Measurements from ENCODE around the gene LPCAT4. TPM values are rescaled to one million over a fixed set of nuclear protein-coding genes. Genes with fewer than 3 reads are reported as not detected.
"Not testable (repeated sequence)": the region's sequence is repeated elsewhere in the genome, so short reads cannot be mapped to it uniquely, and the experiment has no call there.

LPCAT4 gene
- total RNA-seq, 6 experiments from 2014 or later = 26.7 to 42.6 (median 30.8) TPM

GRCh38 chr15:34347951-34348638, 18.9 kb downstream of the LPCAT4 start:
- TF ChIP-seq CTCF (IDR thresholded peaks at IDR 0.05) = no peak
- no peaks in the 10 kb centered on the region for H3K4me1 Mint-ChIP-seq (ENCODE audit: low read depth)
- H3K36me3 Mint-ChIP-seq (ENCODE audit: low read depth) = no peaks in the 10 kb centered on the region
- H3K27me3 Mint-ChIP-seq (ENCODE audit: insufficient read depth) = peaks cover 10% of the 10 kb centered on the region
- no peak for DNase-seq
- H3K9me3 Mint-ChIP-seq = no peaks in the 10 kb centered on the region
- no peak overlapping the region for H3K27ac Mint-ChIP-seq
- H3K4me3 Mint-ChIP-seq = no peak overlapping the region

- peaks cover 5% of the 10 kb centered on the region; the same call in 1 of the 2 replicates for H3K27me3 Mint-ChIP-seq (ENCODE audit: insufficient read depth)
- peak within 1 kb of the TSS; percentile 55 for H3K27ac Mint-ChIP-seq
These were observed 24.0 kb downstream of the LPCAT4 start, which contains the start of the genes NOP10 and NUTM1 for GRCh38 chr15:34342737-34343575. NOP10 (minus strand) TSS chr15:34343136; CDS start chr15:34343073, 63 bp downstream. NUTM1 (plus strand) TSS chr15:34343315; CDS start chr15:34343697, 382 bp downstream.

GRCh38 chr15:34342213-34342736, 24.7 kb downstream of the LPCAT4 start:
- not testable (repeated sequence) for DNase-seq; H3K9me3 Mint-ChIP-seq; H3K27me3 Mint-ChIP-seq (ENCODE audit: insufficient read depth); H3K4me3 Mint-ChIP-seq
- Mint-ChIP-seq H3K4me1 (ENCODE audit: low read depth) (peaks cover 17% of the 10 kb centered on the region), H3K36me3 (ENCODE audit: low read depth) (peaks cover 18% of the 10 kb centered on the region), H3K27ac (peak overlapping the region; percentile 55)

More at GRCh38 chr15:34342737-34343575, 24.0 kb downstream of the LPCAT4 start, which contains the start of the genes NOP10 and NUTM1:
- no peak within 1 kb of the TSS for H3K4me3 Mint-ChIP-seq
- H3K4me1 Mint-ChIP-seq (ENCODE audit: low read depth) = peaks cover 17% of the 10 kb centered on the region
- DNase-seq = peak; percentile 91
- TF ChIP-seq CTCF (IDR thresholded peaks at IDR 0.05) = peak; percentile 99
- peaks cover 4% of the 10 kb centered on the region for H3K9me3 Mint-ChIP-seq
- peaks cover 18% of the 10 kb centered on the region for H3K36me3 Mint-ChIP-seq (ENCODE audit: low read depth)

GRCh38 chr15:34341381-34342212, 25.4 kb downstream of the LPCAT4 start:
- Mint-ChIP-seq H3K4me1 (ENCODE audit: low read depth) (peaks cover 24% of the 10 kb centered on the region), H3K27me3 (ENCODE audit: insufficient read depth) (peaks cover 2% of the 10 kb centered on the region; the same call in 1 of the 2 replicates), H3K9me3 (peaks cover 4% of the 10 kb centered on the region), H3K27ac (peak overlapping the region; percentile 55), H3K36me3 (ENCODE audit: low read depth) (peaks cover 18% of the 10 kb centered on the region), H3K4me3 (no peak overlapping the region)
- no peak for TF ChIP-seq CTCF (IDR thresholded peaks at IDR 0.05)
- no peak for DNase-seq

GRCh38 chr15:34339946-34340345, 27.1 kb downstream of the LPCAT4 start:
- Mint-ChIP-seq H3K4me3 (no peak overlapping the region), H3K36me3 (ENCODE audit: low read depth) (peaks cover 18% of the 10 kb centered on the region), H3K27me3 (ENCODE audit: insufficient read depth) (no peaks in the 10 kb centered on the region), H3K27ac (peak overlapping the region; percentile 16; the same call in 1 of the 2 replicates), H3K9me3 (peaks cover 4% of the 10 kb centered on the region), H3K4me1 (ENCODE audit: low read depth) (peaks cover 39% of the 10 kb centered on the region)
- TF ChIP-seq CTCF (IDR thresholded peaks at IDR 0.05) = no peak
- no peak for DNase-seq
